Measurements from ENCODE around the gene GATC.

The GATC gene

DNA sequence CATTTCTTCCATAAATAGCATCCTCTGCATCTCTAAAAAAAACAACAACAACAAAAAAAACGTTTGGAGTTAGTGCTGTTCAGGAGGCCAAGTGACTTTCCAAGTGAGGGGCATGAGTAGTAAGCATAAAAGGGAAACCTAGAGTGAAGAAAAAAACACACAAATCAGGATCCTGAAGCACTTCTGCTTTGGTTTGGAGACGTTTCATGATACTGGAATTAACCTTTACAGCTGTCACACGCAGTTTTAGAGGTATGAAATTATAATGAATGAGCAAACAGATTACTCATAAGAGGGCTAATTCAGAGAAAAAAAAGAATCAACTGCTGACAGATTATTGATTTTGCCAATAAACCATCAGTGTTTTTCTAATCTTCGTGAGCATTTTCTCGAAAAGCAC lies 19.5 kb downstream of the GATC start:
- Histone ChIP-seq H3K27me3 (ENCODE audit: insufficient read depth, poor library complexity, severe bottlenecking) (no peaks in the 10 kb centered on the region), H3K9me3 (ENCODE audit: severe bottlenecking) (no peaks in the 10 kb centered on the region), H3K4me1 (ENCODE audit: insufficient read depth, poor library complexity, severe bottlenecking) (peaks cover 4% of the 10 kb centered on the region), H3K36me3 (ENCODE audit: low read depth) (peaks cover 69% of the 10 kb centered on the region), H3K27ac (ENCODE audit: poor library complexity, severe bottlenecking) (no peak overlapping the region), H3K4me3 (ENCODE audit: severe bottlenecking) (no peak overlapping the region)
- ATAC-seq (ENCODE audit: low read depth): no peak
- no peak for DNase-seq (ENCODE audit: low spot score)
- TF ChIP-seq, protein P1, sequence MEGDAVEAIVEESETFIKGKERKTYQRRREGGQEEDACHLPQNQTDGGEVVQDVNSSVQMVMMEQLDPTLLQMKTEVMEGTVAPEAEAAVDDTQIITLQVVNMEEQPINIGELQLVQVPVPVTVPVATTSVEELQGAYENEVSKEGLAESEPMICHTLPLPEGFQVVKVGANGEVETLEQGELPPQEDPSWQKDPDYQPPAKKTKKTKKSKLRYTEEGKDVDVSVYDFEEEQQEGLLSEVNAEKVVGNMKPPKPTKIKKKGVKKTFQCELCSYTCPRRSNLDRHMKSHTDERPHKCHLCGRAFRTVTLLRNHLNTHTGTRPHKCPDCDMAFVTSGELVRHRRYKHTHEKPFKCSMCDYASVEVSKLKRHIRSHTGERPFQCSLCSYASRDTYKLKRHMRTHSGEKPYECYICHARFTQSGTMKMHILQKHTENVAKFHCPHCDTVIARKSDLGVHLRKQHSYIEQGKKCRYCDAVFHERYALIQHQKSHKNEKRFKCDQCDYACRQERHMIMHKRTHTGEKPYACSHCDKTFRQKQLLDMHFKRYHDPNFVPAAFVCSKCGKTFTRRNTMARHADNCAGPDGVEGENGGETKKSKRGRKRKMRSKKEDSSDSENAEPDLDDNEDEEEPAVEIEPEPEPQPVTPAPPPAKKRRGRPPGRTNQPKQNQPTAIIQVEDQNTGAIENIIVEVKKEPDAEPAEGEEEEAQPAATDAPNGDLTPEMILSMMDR (IDR thresholded peaks at IDR 0.05; ENCODE audit: poor library complexity, severe bottlenecking): no peak

- no peak overlapping the region for H3K27ac ChIP-seq (ENCODE audit: poor library complexity, severe bottlenecking)
- peaks cover 8% of the 10 kb centered on the region for H3K4me1 ChIP-seq (ENCODE audit: insufficient read depth, poor library complexity, severe bottlenecking)
- no peaks in the 10 kb centered on the region for H3K9me3 ChIP-seq (ENCODE audit: severe bottlenecking)
- ATAC-seq (ENCODE audit: low read depth) (no peak), DNase-seq (ENCODE audit: low spot score) (no peak)
- H3K36me3 ChIP-seq (ENCODE audit: low read depth): peaks cover 60% of the 10 kb centered on the region
- TF ChIP-seq, protein P1 (IDR thresholded peaks at IDR 0.05; ENCODE audit: poor library complexity, severe bottlenecking): peak; percentile 73
- no peak overlapping the region for H3K4me3 ChIP-seq (ENCODE audit: severe bottlenecking)
- H3K27me3 ChIP-seq (ENCODE audit: insufficient read depth, poor library complexity, severe bottlenecking): no peaks in the 10 kb centered on the region
These were observed 20.5 kb downstream of the GATC start for GRCh38 chr12:120466560-120467315.

DNA sequence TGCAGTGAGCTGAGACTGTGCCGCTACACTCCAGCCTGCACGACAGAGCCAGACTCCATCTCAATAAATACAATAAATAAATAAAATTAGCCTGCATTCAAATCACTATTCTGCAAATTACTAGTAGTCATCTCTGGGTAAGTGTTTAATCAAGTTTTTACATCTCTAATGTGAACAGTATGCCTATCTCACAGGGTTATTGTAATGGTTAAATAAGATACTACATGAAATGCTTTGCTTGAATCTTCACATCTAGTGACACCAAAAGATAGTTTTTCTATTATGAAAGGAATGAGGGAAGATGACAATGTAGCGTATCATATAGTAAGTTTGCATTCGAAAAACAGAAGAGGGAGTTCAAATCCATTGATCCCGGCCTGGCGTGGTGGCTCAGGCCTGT lies 21.2 kb downstream of the GATC start:
- ATAC-seq (ENCODE audit: low read depth): no peak
- Histone ChIP-seq H3K27me3 (ENCODE audit: insufficient read depth, poor library complexity, severe bottlenecking) (no peaks in the 10 kb centered on the region), H3K4me1 (ENCODE audit: insufficient read depth, poor library complexity, severe bottlenecking) (peaks cover 8% of the 10 kb centered on the region), H3K4me3 (ENCODE audit: severe bottlenecking) (no peak overlapping the region), H3K9me3 (ENCODE audit: severe bottlenecking) (no peaks in the 10 kb centered on the region), H3K36me3 (ENCODE audit: low read depth) (peaks cover 53% of the 10 kb centered on the region), H3K27ac (ENCODE audit: poor library complexity, severe bottlenecking) (no peak overlapping the region)
- no peak for DNase-seq (ENCODE audit: low spot score)
- TF ChIP-seq, protein P1 (IDR thresholded peaks at IDR 0.05; ENCODE audit: poor library complexity, severe bottlenecking): no peak

- H3K4me1 ChIP-seq (ENCODE audit: insufficient read depth, poor library complexity, severe bottlenecking): peaks cover 8% of the 10 kb centered on the region
- DNase-seq (ENCODE audit: low spot score) (no peak), ATAC-seq (ENCODE audit: low read depth) (peak; percentile 43)
- TF ChIP-seq, protein P1 (IDR thresholded peaks at IDR 0.05; ENCODE audit: poor library complexity, severe bottlenecking): no peak
- no peaks in the 10 kb centered on the region for H3K9me3 ChIP-seq (ENCODE audit: severe bottlenecking)
- H3K27me3 ChIP-seq (ENCODE audit: insufficient read depth, poor library complexity, severe bottlenecking): no peaks in the 10 kb centered on the region
- peak overlapping the region; percentile 99 for H3K4me3 ChIP-seq (ENCODE audit: severe bottlenecking)
- H3K27ac ChIP-seq (ENCODE audit: poor library complexity, severe bottlenecking): peak overlapping the region; percentile 88
- H3K36me3 ChIP-seq (ENCODE audit: low read depth): peaks cover 43% of the 10 kb centered on the region
These were observed 22.1 kb downstream of the GATC start for GRCh38 chr12:120468325-120468820.
